SJCRH30 (cell line): Measurements from ENCODE around the gene ID4. TPM values are rescaled to one million over a fixed set of nuclear protein-coding genes. Genes with fewer than 3 reads are reported as not detected.
A peak's percentile ranks its signal among the peaks of the same experiment; 100 is the strongest.
"Not testable (repeated sequence)": the region's sequence is repeated elsewhere in the genome, so short reads cannot be mapped to it uniquely, and the experiment has no call there.

Experiments used
- DNase-seq, 2 experiments: peaks; one replicate each; pipeline ENCODE4 v3.0.0-alpha.2; 2015 to 2020
- H3K27ac ChIP-seq: fragments of 250-450 bp; sonication (Bioruptor Pico); 2 replicates; pipeline ENCODE4 v1.5.1; 2020; ENCODE audit warnings: mild to moderate bottlenecking, moderate library complexity
- H3K27me3 ChIP-seq: fragments of 250-450 bp; sonication (Bioruptor Pico); 2 replicates; pipeline ENCODE4 v1.5.1; 2020; ENCODE audit warnings: mild to moderate bottlenecking, moderate library complexity
- H3K36me3 ChIP-seq: fragments of 250-450 bp; sonication (Bioruptor Pico); 2 replicates; pipeline ENCODE4 v1.5.1; 2020; ENCODE audit warnings: mild to moderate bottlenecking, moderate library complexity
- H3K4me1 ChIP-seq: fragments of 250-450 bp; sonication (Bioruptor Pico); 2 replicates; pipeline ENCODE4 v1.5.1; 2020; ENCODE audit warnings: mild to moderate bottlenecking, moderate library complexity
- H3K4me3 ChIP-seq: fragments of 250-450 bp; sonication (Bioruptor Pico); 2 replicates; pipeline ENCODE4 v1.5.1; 2020; ENCODE audit warnings: mild to moderate bottlenecking, moderate library complexity
- H3K9me3 ChIP-seq: fragments of 250-450 bp; sonication (Bioruptor Pico); replicated peaks from 2 replicates; pipeline ENCODE4 v1.5.1; 2020; ENCODE audit warnings: mild to moderate bottlenecking, moderate library complexity
- total RNA-seq: library from RNA; depleted of rRNA; stranded (reverse); fragments of >200 nt; shearing (Covaris generic); gene quantifications from 2 replicates; pipeline ENCODE4 v1.2.3, GENCODE V29; 2014

The ID4 gene
- total RNA-seq, 1 experiment from 2014 or later, result 1.2 TPM

DNA sequence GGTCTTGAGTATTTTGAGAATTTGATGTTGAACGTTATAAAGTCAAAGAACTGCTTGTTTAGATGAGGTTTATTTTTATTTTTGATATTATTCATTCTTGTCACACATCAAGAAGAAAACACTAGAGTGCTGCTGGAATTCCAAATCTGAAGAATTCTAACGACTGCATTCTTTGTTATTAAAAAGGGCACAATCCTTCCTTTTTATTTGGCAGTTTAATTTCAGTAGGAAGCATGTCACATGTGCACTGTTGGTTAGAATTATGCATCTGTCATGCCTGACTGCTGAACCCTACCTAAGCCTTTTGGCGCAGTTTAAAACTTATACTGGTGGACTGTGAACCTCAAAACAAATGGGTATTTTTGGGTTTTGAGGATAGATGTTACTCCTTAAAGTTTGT lies 4.0 kb downstream of the ID4 start:
- Histone ChIP-seq H3K27ac (no peak overlapping the region), H3K4me1 (no peaks in the 10 kb centered on the region), H3K9me3 (no peaks in the 10 kb centered on the region), H3K36me3 (no peaks in the 10 kb centered on the region), H3K4me3 (no peak overlapping the region), H3K27me3 (no peaks in the 10 kb centered on the region)
- no peak for DNase-seq

DNA sequence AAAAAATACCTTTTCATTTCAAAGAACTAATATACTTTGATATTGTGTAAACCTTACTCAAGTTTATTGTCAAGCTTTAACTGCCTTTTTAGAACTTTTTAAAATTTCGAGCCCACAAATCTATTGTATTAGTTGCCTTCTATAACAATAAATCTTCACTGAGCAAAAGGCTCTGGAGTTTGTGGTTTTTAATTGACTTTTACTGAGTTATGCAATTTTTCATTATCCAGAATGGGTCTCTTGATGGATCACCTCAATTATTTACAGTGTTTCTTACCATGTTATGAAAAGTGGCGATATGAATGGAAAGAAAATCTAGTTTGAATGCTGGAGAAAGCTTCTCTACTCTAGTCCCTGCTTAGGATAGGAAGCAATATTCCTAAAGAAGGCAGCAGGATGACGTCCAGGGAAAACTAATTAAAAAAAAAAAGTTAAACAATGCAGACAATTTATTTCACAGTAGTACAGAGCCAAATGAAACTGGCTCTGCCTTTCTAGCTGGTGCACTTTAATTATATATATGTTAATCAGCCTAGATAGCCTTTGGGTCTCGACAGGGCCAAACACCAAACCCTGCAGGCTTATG lies 5.0 kb downstream of the ID4 start:
- DNase-seq, result no peak
- Histone ChIP-seq H3K27me3 (no peaks in the 10 kb centered on the region), H3K4me3 (no peak overlapping the region), H3K27ac (no peak overlapping the region), H3K36me3 (no peaks in the 10 kb centered on the region), H3K9me3 (no peaks in the 10 kb centered on the region), H3K4me1 (no peaks in the 10 kb centered on the region)

DNA sequence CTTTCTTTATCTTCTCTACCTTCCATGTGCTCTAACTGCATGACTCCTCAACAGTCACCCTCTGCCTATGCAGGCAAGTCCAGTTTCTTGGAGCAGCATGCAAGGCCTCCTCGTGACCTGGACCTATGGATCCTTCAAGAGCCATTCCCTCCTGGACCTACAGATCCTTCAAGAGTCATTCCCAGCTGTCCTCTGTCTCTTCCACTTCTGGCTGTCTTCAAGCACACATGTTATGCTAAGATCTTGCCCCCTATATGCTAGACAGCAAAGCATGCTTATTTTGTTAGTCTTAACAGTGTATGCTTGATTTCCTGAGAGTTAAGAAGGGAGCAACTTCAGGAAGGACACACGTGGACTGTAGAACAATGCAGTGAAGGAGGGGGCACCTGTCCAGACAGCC lies 7.5 kb downstream of the ID4 start:
- Histone ChIP-seq H3K27ac (no peak overlapping the region), H3K4me1 (no peaks in the 10 kb centered on the region), H3K9me3 (no peaks in the 10 kb centered on the region), H3K36me3 (no peaks in the 10 kb centered on the region), H3K4me3 (no peak overlapping the region), H3K27me3 (no peaks in the 10 kb centered on the region)
- DNase-seq, result no peak

DNA sequence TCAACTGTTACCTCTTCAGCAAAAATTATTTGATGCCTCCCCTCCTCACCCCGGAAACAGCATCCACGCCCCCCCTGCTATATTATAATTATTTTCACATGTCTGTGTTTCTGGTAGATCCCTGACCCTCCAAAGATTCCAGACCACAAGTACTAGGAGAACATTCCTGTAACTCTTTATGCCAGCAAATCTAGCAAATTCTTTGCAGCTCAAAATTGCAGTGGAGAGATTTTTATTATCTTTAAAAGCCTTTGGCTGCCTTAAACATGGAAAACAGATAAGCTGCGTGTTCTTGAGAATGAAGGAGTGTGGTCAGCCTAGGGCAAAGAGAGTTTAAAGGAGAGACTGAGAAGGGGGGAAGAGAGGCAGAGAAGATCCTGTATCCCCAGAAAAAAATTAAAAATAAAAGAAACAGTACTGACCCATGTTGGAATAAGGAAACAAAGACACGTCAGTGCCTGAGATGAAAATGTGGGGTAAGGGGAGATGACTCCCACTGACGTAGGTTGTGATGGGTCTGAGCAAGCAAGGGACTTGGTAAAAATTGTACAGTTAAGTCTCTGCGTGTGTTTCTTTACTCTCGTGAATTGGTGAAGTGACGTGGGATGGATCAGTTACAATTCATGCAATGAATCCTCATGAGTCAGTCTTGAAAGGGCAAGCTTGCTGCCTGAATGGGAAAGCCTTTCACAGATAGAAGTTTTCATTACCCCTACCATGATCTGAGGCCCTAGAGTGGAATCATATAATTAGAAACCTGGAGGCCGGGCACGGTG lies 8.3 kb downstream of the ID4 start:
- Histone ChIP-seq H3K36me3 (no peaks in the 10 kb centered on the region), H3K4me1 (no peaks in the 10 kb centered on the region), H3K27ac (no peak overlapping the region), H3K9me3 (no peaks in the 10 kb centered on the region), H3K27me3 (no peaks in the 10 kb centered on the region), H3K4me3 (no peak overlapping the region)
- DNase-seq, result no peak

DNA sequence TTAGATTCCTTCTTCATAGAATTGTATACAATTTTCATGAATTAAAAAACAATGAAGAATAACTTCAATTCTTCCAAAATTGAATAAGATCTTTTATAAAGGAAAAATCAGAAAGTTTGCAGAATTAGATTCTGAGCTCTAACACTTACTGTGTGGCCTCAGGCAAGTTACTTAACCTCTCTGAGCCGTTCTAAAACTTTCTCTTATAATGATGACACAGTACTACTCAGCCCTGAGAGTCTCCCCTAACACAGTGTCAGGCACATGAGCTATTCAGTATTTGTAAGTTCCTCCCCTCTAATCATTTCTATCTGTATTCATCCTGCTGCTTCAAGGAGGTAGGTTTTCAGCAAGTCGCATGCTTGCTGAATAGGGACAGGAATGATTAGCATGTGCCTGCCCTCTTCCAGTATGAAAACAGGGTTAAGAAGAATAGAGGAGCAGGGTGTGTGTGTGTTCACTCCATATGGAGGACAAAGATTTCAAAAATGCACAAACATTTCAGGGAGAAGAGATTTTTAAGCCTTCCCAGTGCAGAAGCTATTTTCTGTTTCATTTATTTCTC lies 11.4 kb downstream of the ID4 start:
- no peaks in the 10 kb centered on the region for H3K9me3 ChIP-seq
- no peaks in the 10 kb centered on the region for H3K4me1 ChIP-seq
- H3K27me3 ChIP-seq, result no peaks in the 10 kb centered on the region
- no peak for DNase-seq
- no peak overlapping the region for H3K27ac ChIP-seq
- no peak overlapping the region for H3K4me3 ChIP-seq
- no peaks in the 10 kb centered on the region for H3K36me3 ChIP-seq

DNA sequence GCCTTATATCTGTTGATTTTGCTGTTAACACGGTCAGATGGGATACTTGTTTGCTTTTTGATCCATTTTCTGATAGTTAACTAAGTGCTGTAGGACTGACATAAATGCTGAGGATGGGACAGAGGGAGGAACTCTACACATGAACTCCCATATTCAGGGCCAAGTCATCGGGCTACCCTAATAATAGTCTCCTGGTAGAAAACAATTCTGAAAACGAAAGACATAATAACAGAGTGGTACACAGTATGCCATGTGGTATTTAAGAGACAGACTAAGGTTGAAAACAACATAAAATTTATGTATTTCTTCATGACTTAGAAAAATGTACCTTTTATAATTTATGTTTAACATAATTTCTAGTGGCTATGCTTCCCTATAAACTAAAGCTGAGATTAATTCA lies 12.0 kb downstream of the ID4 start:
- Histone ChIP-seq H3K27me3 (no peaks in the 10 kb centered on the region), H3K36me3 (no peaks in the 10 kb centered on the region), H3K4me1 (no peaks in the 10 kb centered on the region), H3K27ac (no peak overlapping the region), H3K4me3 (no peak overlapping the region), H3K9me3 (no peaks in the 10 kb centered on the region)
- DNase-seq, result no peak

DNA sequence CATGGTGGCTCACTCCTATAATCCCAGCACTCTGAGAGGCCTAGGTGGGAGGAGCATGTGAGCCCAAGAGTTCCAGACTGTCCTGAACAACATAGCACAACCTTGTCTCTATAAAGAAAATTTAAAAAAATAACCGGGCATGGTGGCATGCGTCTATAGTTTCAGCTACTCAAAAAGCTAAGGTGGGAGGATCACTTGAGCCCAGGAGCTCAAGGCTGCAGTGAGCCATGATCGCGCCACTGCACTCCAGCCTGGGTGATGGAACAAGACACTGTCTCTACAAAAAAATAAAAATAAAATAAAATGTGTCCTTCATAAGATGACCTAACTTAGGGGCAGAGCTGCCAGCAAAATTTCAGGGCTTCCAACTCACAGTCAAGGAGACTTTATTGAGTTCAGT lies 12.6 kb downstream of the ID4 start:
- Histone ChIP-seq H3K27ac (no peak overlapping the region), H3K36me3 (no peaks in the 10 kb centered on the region), H3K27me3 (no peaks in the 10 kb centered on the region), H3K4me3 (no peak overlapping the region), H3K9me3 (no peaks in the 10 kb centered on the region), H3K4me1 (no peaks in the 10 kb centered on the region)
- no peak for DNase-seq

DNA sequence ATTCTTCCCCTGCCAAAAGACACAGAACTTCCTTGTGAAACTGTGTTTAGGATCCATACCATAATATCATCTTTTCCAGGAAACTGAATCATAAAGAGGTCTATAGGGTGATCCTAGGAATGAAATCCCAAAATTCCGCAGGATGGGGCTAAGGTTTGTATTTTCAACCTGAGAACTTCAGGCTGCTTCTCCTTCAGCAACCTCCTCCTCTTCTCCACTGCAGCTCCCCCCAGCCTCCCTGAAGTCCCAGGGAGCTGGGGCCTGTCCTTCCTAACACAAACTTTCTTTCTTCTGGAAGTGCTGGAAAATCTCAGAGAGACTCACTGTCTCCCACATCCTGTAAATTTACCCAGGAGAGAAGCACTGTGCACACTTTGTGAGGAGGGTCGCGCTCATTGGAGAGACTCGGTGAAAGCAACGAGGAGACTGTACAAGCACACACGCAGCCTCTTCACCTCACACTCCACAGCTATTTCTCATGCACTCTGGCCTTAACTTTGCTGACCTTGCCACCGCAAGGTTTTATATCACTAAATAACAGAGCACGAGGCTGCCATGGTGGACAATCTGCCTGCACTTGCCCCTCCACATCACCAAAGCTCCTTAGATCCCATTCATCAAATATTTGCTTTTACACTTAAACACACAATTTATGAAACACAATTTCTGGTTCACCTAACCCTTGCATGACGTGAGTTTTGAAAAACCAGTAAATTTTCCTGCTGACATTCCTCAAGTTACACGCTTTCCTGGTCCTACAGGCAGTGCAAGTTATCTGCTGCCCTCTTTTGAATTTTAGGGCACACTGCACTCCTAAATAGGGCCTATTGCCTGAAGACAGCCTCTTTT lies 14.3 kb downstream of the ID4 start:
- Histone ChIP-seq H3K36me3 (no peaks in the 10 kb centered on the region), H3K4me3 (peak overlapping the region; percentile 25), H3K9me3 (no peaks in the 10 kb centered on the region), H3K4me1 (no peaks in the 10 kb centered on the region), H3K27ac (peak overlapping the region; percentile 28; the same call in 1 of the 2 replicates), H3K27me3 (no peaks in the 10 kb centered on the region)
- peak; percentile 37 to 65 for DNase-seq

DNA sequence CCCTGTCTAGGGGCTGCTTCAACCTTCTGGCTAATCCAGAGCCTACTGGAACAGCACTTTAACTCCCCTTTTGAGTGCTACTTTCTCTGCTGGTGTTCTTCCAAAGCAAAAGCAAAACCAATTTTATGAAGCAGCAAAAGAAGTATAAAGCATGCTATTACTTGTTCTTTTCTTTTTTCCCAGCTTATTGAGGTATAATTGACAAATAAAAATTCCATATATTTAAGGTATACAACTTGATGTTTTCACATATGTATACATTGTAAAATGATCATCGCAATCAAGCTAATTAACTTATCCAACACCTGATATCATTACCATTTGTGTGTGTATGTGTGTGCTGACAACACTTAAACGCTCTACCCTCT lies 14.9 kb downstream of the ID4 start:
- DNase-seq, result no peak
- no peaks in the 10 kb centered on the region for H3K27me3 ChIP-seq

DNA sequence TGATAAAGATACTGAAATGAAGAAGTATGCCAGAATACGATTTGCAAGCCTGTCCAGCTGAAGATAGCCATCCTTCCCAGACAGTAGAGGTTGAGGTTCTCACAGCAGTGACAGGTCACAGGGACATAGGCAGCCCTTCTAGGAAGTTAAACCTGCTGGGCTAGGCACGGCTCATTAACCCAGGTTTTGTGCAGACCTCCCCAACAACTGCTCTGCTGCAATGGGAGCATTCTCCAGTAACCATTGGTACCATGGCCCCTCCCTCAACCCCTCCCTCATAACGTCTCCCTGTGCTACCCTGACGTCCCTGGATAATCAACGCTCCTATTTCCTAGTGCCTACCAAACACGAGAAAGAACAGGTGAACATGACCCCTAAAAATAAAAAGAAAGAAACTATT lies 15.8 kb downstream of the ID4 start:
- no peaks in the 10 kb centered on the region for H3K27me3 ChIP-seq
- no peak overlapping the region for H3K4me3 ChIP-seq
- no peak for DNase-seq
- no peak overlapping the region for H3K27ac ChIP-seq
- H3K4me1 ChIP-seq, result no peaks in the 10 kb centered on the region
- no peaks in the 10 kb centered on the region for H3K9me3 ChIP-seq
- H3K36me3 ChIP-seq, result no peaks in the 10 kb centered on the region

More for the DNA sequence above, 14.9 kb downstream of the ID4 start:
- Histone ChIP-seq H3K4me3 (no peak overlapping the region), H3K36me3 (no peaks in the 10 kb centered on the region), H3K4me1 (no peaks in the 10 kb centered on the region), H3K9me3 (no peaks in the 10 kb centered on the region), H3K27ac (no peak overlapping the region)

DNA sequence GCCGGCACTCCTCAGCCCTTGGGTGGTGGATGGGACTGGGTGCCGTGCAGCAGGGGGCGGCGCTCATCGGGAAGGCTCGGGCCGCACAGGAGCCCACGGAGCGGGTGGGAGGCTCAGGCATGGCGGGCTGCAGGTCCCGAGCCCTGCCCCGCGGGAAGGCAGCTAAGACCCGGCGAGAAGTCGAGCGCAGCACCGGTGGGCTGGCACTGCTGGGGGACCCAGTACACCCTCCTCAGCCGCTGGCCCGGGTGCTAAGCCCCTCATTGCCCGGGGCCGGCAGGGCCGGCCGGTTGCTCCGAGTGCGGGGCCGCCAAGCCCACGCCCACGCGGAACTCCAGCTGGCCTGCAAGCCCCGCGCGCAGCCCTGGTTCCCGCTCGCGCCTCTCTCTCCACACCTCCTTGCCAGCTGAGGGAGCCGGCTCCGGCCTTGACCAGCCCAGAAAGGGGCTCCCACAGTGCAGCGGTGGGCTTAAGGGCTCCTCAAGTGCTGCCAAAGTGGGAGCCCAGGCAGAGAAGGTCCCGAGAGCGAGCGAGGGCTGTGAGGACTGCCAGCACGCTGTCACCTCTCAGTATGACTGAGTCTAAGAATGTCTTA lies 17.3 kb downstream of the ID4 start:
- DNase-seq, H3K36me3 ChIP-seq, H3K27ac ChIP-seq, H3K27me3 ChIP-seq, H3K4me3 ChIP-seq, H3K9me3 ChIP-seq, H3K4me1 ChIP-seq: not testable (repeated sequence)

DNA sequence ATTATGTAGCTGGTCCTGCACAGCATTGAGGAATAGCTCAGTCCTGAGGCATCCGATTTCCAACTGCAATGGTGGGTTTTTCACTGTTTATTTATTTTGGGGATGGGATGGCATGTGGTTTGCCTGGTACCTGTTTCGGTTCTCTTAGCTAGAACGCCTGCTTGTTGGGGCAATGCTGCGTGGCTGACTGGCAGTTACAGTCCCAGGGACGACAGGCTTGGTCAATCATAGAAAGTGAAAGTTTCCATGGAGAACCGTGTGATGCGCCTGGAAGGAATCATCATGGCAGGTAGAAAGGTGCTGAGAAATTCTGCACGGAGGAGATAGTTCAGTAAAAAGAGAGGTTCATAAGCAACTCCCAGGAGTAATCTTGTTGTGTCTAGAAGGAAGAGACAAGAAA lies 18.4 kb downstream of the ID4 start:
- Histone ChIP-seq H3K4me3 (no peak overlapping the region), H3K27me3 (no peaks in the 10 kb centered on the region), H3K9me3 (no peaks in the 10 kb centered on the region), H3K27ac (no peak overlapping the region), H3K36me3 (no peaks in the 10 kb centered on the region), H3K4me1 (no peaks in the 10 kb centered on the region)
- DNase-seq, result no peak

DNA sequence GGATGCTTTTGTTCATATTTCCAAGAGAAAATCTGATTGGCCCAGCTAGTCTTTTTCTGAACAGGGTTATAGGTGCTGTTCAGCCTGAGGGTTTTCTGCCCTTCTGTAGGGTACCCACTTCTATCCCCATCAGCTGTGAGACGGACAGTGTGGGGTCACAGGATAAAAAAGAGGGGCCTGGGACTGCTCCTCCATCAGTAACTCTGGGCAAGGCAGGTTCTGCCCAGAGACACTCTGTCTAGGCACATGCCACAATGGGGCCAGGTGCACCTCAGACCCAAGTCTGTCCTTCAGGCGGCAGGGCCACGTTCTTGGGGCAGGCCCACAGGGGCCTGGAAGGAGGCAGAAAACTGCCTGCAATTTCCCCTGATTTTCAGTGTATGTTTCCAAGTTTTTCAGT lies 20.0 kb downstream of the ID4 start:
- Histone ChIP-seq H3K27ac (no peak overlapping the region), H3K27me3 (no peaks in the 10 kb centered on the region), H3K4me3 (no peak overlapping the region), H3K36me3 (no peaks in the 10 kb centered on the region), H3K4me1 (no peaks in the 10 kb centered on the region), H3K9me3 (no peaks in the 10 kb centered on the region)
- DNase-seq, result no peak

DNA sequence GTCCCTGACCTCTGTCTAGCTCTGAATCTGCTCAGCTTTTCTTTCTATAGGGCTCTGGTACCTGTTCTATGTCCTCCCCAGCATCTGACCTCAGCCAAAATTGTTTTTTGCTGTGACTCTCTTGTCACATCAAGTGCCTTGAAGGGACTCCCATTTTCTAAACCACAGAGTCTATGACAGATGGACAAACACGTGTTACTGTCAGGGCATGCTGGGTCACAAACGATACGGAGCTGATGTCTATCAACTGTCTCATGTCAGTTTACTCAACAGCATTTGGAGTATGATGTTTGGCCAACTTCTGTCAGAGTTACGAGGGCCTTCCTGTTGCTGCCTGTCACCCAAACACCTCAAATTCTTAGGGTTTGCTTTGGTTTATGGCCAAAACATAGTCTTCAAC lies 20.5 kb downstream of the ID4 start:
- Histone ChIP-seq H3K4me1 (no peaks in the 10 kb centered on the region), H3K4me3 (no peak overlapping the region), H3K27me3 (no peaks in the 10 kb centered on the region), H3K9me3 (no peaks in the 10 kb centered on the region), H3K27ac (no peak overlapping the region), H3K36me3 (no peaks in the 10 kb centered on the region)
- DNase-seq, result no peak
